Measurements from ENCODE around the gene MYBBP1A. TPM values are rescaled to one million over a fixed set of nuclear protein-coding genes. Genes with fewer than 3 reads are reported as not detected.

MYBBP1A gene
- total RNA-seq, 2 donors from 2014 or later = 47.5 to 95.4 TPM

DNA sequence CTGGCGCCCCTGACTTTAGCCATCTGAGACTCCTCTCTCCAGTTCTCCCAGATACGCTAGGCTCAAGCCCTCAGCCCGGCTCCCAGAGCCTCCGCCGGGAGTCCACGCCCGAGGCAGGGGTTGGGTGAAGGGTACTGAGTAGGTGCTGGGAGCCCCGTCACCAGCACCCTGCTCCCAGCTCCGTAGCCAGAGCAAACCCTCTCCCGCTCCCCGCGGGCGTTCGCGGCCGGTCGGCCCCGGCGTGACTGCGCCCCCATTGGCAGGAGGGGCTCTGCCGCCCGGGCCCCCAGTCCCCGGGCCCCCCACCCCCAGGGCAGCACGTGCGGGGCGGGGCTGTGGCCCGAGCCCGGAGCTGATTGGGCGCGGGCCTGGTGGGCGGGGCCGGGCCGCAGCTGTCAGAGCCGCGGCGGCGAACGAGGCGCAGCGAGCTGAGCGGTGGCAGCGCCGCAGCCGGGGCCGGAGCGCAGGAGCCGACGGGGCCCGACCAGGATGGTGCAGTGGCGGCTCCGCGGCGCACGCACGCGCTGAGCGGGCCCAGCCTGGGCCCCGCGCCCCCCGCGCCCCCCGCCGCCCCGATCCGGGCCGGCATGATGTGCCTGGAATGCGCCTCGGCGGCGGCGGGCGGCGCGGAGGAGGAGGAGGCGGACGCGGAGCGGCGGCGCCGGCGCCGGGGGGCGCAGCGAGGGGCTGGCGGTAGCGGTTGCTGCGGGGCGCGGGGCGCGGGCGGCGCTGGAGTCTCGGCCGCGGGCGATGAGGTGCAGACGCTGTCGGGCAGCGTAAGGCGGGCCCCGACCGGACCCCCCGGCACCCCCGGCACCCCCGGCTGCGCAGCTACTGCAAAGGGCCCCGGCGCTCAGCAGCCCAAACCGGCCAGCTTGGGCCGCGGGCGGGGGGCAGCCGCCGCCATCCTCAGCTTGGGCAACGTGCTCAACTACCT, 56.5 kb downstream of the MYBBP1A start, which contains the start of gene SPNS2:
SPNS2 (plus strand) TSS at position 421 of the 937 bp plus-strand sequence; CDS start at position 588, 167 bp downstream.
- H3K36me3 Mint-ChIP-seq (ENCODE audit: low read depth) = no peaks in the 10 kb centered on the region
- peaks cover 13% of the 10 kb centered on the region for H3K4me1 Mint-ChIP-seq
- H3K27ac Mint-ChIP-seq = no peak within 1 kb of the TSS
- H3K27me3 Mint-ChIP-seq = peaks cover 28% of the 10 kb centered on the region
- no peaks in the 10 kb centered on the region for H3K9me3 Mint-ChIP-seq
- peak within 1 kb of the TSS; percentile 67 for H3K4me3 Mint-ChIP-seq
- peak; percentile 90 for ATAC-seq (replicated peaks)

DNA sequence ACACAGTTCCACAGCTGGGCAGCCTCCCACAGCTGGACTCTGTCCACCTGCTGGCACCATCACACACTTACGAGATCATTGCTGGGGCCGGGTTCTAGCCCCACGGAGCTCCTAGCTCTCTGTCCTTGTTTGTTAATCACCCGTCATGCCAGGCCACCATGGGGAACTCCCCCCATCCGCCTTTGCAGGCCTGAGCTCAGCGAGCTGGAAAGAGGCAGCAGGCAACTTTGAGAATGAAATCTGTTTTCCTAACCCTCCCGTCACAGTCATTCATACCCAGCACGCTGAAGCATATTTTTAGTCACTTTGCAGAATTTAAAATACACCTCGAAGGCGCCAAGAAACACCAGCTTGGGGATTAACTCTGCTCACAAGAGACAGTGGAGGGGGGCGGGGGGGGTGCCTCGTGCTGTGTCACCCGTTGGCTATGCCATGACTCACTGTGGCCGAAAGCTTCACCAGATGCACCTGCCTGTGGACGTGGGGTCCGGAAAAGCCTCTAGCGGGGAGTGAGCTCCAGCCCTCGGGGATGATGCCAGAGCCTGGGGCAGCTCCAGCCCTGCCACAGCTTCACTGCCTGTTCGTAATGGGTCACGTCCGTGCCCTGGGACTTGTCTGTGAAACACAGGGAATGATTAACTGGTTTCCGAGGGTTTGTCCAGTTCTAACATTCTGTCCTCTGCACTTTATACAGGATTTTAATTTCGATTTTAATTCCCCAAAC, 57.9 kb downstream of the MYBBP1A start:
- H3K27ac Mint-ChIP-seq = no peak overlapping the region
- ATAC-seq (replicated peaks) = no peak
- peaks cover 22% of the 10 kb centered on the region for H3K27me3 Mint-ChIP-seq
- H3K4me1 Mint-ChIP-seq = peaks cover 21% of the 10 kb centered on the region
- peak overlapping the region; percentile 16 for H3K4me3 Mint-ChIP-seq
- H3K9me3 Mint-ChIP-seq = no peaks in the 10 kb centered on the region
- H3K36me3 Mint-ChIP-seq (ENCODE audit: low read depth) = no peaks in the 10 kb centered on the region

DNA sequence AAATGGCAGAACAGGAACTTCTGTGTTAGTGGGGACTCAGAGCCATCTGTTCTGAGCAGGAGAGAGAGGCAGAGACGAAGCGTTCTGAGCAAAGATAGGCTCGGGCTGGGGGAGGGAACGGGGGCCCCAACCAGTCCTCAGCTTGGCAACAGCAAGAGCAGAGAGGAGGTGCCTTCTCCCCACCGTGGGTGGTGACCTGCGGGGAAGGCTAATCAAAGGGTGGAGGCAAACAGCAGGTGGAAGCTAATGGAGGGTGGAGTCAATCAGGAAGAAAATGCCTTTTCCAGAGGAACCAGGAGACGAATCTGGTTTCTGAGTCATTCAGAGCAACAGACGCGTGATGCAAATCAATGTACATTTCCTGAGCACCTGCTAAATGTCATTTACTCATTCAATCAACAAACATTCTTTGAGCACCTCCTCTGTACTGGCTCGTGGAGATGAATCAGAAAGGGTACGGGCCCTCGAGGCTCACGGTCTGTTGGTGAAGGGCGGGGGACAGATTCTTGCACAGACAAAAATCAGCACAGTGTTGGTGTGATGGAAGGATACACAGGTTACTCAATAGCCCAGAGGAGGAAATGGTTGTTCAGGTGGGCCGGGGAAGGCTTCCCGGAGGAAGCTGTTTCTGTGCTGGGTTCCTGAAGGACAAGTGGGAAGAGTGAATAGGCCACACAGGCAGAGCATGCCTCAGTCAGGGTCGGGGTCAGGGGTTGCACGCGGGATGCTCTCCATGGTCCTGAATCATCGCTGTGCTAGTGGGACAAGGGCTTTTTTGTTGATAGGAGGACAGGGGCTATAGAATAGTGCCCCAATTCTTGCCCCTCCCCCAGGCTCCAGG, 62.2 kb downstream of the MYBBP1A start:
- H3K4me3 Mint-ChIP-seq = no peak overlapping the region

DNA sequence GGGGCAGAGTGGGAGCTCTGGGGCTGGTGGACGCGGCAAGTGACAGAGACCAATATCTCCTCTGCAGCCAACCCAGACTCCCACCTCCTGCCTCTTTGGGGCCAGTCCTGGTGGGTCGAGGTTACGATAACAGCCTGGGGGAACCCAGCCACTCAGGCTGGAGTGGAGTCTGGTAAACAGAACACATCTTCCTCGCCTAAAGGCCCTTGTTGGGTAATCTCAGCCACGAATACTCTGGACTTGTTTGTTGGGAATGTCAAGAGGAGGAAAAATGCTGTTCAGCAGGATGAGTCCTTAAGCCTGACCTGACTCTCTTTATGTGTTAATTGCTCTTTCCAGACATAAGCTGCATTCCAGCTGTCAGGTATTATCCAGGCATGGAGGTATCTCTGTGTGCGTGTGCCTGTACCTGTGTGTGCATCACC, 64.5 kb downstream of the MYBBP1A start:
- H3K4me3 Mint-ChIP-seq = no peak overlapping the region
- ATAC-seq (replicated peaks) = no peak
- no peaks in the 10 kb centered on the region for H3K27me3 Mint-ChIP-seq

More for the DNA sequence above, 62.2 kb downstream of the MYBBP1A start:
- H3K9me3 Mint-ChIP-seq = no peaks in the 10 kb centered on the region
- H3K27ac Mint-ChIP-seq = no peak overlapping the region
- peak; percentile 81 for ATAC-seq (replicated peaks)
- peaks cover 8% of the 10 kb centered on the region for H3K4me1 Mint-ChIP-seq
- H3K36me3 Mint-ChIP-seq (ENCODE audit: low read depth) = no peaks in the 10 kb centered on the region
- no peaks in the 10 kb centered on the region for H3K27me3 Mint-ChIP-seq

DNA sequence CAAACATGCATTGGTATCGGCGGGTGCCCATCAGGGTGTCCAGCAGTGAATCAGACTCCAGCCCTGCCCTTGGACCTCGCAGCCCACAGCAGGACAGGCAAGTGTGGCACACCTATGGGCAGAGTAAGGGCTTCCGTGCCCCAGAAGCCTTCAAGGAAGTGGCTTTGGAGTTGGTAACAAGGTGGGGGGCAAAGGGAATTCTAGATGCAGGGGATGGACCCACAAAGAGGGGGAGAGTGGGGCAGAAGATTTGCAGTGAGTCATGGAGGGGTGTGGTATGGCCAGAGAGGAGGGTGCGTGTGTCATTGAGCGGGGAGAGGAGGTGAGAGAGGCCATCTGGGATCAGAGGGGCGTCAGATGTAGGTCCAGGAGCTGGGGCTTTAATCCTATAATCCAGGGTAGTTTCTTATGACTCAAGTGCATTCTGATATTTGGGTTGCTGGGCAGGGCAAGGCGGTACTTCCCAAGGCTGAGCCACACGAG, 65.0 kb downstream of the MYBBP1A start:
- no peaks in the 10 kb centered on the region for H3K9me3 Mint-ChIP-seq
- no peak for ATAC-seq (replicated peaks)
- H3K36me3 Mint-ChIP-seq (ENCODE audit: low read depth) = no peaks in the 10 kb centered on the region
- H3K4me3 Mint-ChIP-seq = no peak overlapping the region
- no peaks in the 10 kb centered on the region for H3K27me3 Mint-ChIP-seq
- H3K4me1 Mint-ChIP-seq = peaks cover 21% of the 10 kb centered on the region
- H3K27ac Mint-ChIP-seq = no peak overlapping the region

More for the DNA sequence above, 64.5 kb downstream of the MYBBP1A start:
- H3K4me1 Mint-ChIP-seq = peaks cover 20% of the 10 kb centered on the region
- no peaks in the 10 kb centered on the region for H3K9me3 Mint-ChIP-seq
- no peak overlapping the region for H3K27ac Mint-ChIP-seq
- no peaks in the 10 kb centered on the region for H3K36me3 Mint-ChIP-seq (ENCODE audit: low read depth)

DNA sequence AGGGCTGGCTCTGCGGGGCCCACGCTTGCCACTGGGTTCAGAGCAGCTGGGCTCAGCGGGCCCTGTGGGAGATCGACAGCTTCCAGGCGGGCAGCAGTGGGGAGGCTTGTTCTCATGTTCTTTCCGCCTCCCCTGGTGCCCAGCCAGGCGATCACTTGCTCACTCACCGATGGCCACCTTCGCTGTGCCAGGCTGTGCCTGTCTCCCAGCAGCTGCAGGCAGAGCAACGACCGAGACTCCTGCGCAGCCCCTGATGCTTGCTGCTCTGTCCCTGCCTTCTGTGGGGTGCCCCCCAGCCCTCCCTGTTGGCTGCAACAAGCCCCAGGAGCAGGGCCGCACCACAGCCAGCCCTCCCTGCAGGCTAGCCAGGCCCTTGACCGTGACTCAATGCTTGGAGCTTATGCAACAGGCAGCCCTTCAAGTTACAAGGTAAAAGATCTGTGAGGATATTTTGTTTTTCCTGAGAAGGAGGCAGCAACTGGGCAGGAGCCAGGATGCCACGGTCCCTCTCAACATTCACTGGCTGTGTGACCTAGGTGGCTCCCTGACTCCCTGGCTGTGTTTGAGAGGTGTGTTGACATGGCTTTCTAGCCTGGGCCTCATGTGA, 66.1 kb downstream of the MYBBP1A start:
- no peaks in the 10 kb centered on the region for H3K9me3 Mint-ChIP-seq
- H3K27ac Mint-ChIP-seq = no peak overlapping the region
- H3K4me1 Mint-ChIP-seq = peaks cover 25% of the 10 kb centered on the region
- ATAC-seq (replicated peaks) = no peak
- no peaks in the 10 kb centered on the region for H3K36me3 Mint-ChIP-seq (ENCODE audit: low read depth)
- H3K27me3 Mint-ChIP-seq = no peaks in the 10 kb centered on the region
- no peak overlapping the region for H3K4me3 Mint-ChIP-seq

Other genes with a start within 250 kb of the MYBBP1A start
- 10 to 100 TPM; 40.6 to 65.4 TPM for gene UBE2G1, start 188.7 kb downstream of the MYBBP1A start, total RNA-seq
- 1 to 10 TPM; 2.4 to 5.8 TPM for gene SPNS3, start 121.4 kb downstream of the MYBBP1A start, total RNA-seq
- gene SPNS2, start 56.5 kb downstream of the MYBBP1A start, total RNA-seq = under 1 TPM in 1 of 2 donors, not detected in 1; 0.45 TPM
- gene GGT6, start 5.2 kb upstream of the MYBBP1A start, total RNA-seq = not detected
- gene SMTNL2, start 29.1 kb upstream of the MYBBP1A start, total RNA-seq = not detected
- gene ALOX15, start 86.3 kb upstream of the MYBBP1A start, total RNA-seq = under 1 TPM in 1 of 2 donors, not detected in 1; 0.24 TPM
- 100 to 1,000 TPM in 1 of 2 donors, 10 to 100 TPM in 1; 87.1 to 107 TPM for gene PELP1, start 148.8 kb upstream of the MYBBP1A start, total RNA-seq
- 100 to 1,000 TPM; 281 to 307 TPM for gene ARRB2, start 155.2 kb upstream of the MYBBP1A start, total RNA-seq
- 10 to 100 TPM; 25.3 to 25.7 TPM for gene MED11, start 176.0 kb upstream of the MYBBP1A start, total RNA-seq
- gene ZMYND15, start 184.4 kb upstream of the MYBBP1A start, total RNA-seq = under 1 TPM in 1 of 2 donors, not detected in 1; 0.42 TPM
- gene CXCL16, start 184.5 kb upstream of the MYBBP1A start, total RNA-seq = 1 to 10 TPM; 2.7 to 6.7 TPM
- gene TM4SF5, start 216.5 kb upstream of the MYBBP1A start, total RNA-seq = not detected
- not detected for gene VMO1, start 231.0 kb upstream of the MYBBP1A start, total RNA-seq
- gene GLTPD2, start 233.6 kb upstream of the MYBBP1A start, total RNA-seq = not detected
- gene PSMB6, start 240.8 kb upstream of the MYBBP1A start, total RNA-seq = 100 to 1,000 TPM in 1 of 2 donors, 10 to 100 TPM in 1; 91.0 to 169 TPM